HepG2 (cell line): Measurements from ENCODE around the gene TOB2. TPM values are rescaled to one million over a fixed set of nuclear protein-coding genes. Genes with fewer than 3 reads are reported as not detected.
A peak's percentile ranks its signal among the peaks of the same experiment; 100 is the strongest.

Experiments
- ELF1 ChIP-seq: sonication (generic); formaldehyde crosslinking; IDR thresholded peaks from 2 replicates; pipeline ENCODE4 v1.4.0; 2020; ENCODE audit warnings: missing genetic modification reagents
- GFI1 ChIP-seq: sonication (generic); formaldehyde crosslinking; IDR thresholded peaks from 2 replicates; pipeline ENCODE4 v1.5.0; 2020; ENCODE audit warnings: missing genetic modification reagents, mild to moderate bottlenecking, borderline replicate concordance
- HOXD1 ChIP-seq: sonication (generic); formaldehyde crosslinking; IDR thresholded peaks from 2 replicates; pipeline ENCODE4 v1.5.0; 2020; ENCODE audit warnings: missing genetic modification reagents
- MIXL1 ChIP-seq: IDR thresholded peaks from 2 replicates; pipeline ENCODE4 v1.6.1; 2016
- MTERF4 ChIP-seq: sonication (generic); formaldehyde crosslinking; IDR thresholded peaks from 2 replicates; pipeline ENCODE4 v1.8.0; 2023; ENCODE audit warnings: mild to moderate bottlenecking, missing genetic modification reagents
- POLR2A ChIP-seq, 2 experiments: IDR thresholded peaks; 2 replicates each; pipeline ENCODE4 v1.6.1; 2011; ENCODE audit warnings: low read depth in 2 of 2, low read length in 2 of 2, mild to moderate bottlenecking in 1 of 2, moderate library complexity in 1 of 2; ENCODE audit not compliant: insufficient read depth in 1 of 2
- SP140L ChIP-seq: sonication (generic); formaldehyde crosslinking; IDR thresholded peaks from 2 replicates; pipeline ENCODE4 v1.4.0; 2020; ENCODE audit warnings: missing genetic modification reagents, borderline replicate concordance
- THAP9 ChIP-seq: sonication (generic); formaldehyde crosslinking; IDR thresholded peaks from 2 replicates; pipeline ENCODE4; 2020; ENCODE audit warnings: missing genetic modification reagents, mild to moderate bottlenecking, borderline replicate concordance
- ZBTB49 ChIP-seq: sonication (generic); formaldehyde crosslinking; IDR thresholded peaks from 2 replicates; pipeline ENCODE4 v1.4.0; 2020; ENCODE audit warnings: missing genetic modification reagents, borderline replicate concordance
- ZBTB7B ChIP-seq: sonication (generic); formaldehyde crosslinking; IDR thresholded peaks from 2 replicates; pipeline ENCODE4 v1.4.0; 2020; ENCODE audit warnings: missing genetic modification reagents
- ZNF256 ChIP-seq: sonication (generic); formaldehyde crosslinking; conservative IDR thresholded peaks from 2 replicates; pipeline ENCODE4 v1.4.0; 2020; ENCODE audit warnings: missing genetic modification reagents
- ZNF317 ChIP-seq: sonication (generic); formaldehyde crosslinking; IDR thresholded peaks from 2 replicates; pipeline ENCODE4 v1.5.0; 2020; ENCODE audit warnings: mild to moderate bottlenecking, missing genetic modification reagents
- ZNF430 ChIP-seq: sonication (generic); formaldehyde crosslinking; IDR thresholded peaks from 2 replicates; pipeline ENCODE4 v1.9.0; 2021; ENCODE audit warnings: mild to moderate bottlenecking, missing genetic modification reagents
- ZNF558 ChIP-seq: sonication (generic); formaldehyde crosslinking; IDR thresholded peaks from 2 replicates; pipeline ENCODE4 v1.9.0; 2022; ENCODE audit warnings: mild to moderate bottlenecking, missing genetic modification reagents, borderline replicate concordance
- ZNF772 ChIP-seq: sonication (generic); formaldehyde crosslinking; IDR thresholded peaks from 2 replicates; pipeline ENCODE4 v1.5.0; 2020; ENCODE audit warnings: mild to moderate bottlenecking, missing genetic modification reagents
- ZSCAN31 ChIP-seq: sonication (generic); formaldehyde crosslinking; IDR thresholded peaks from 2 replicates; pipeline ENCODE4 v1.5.0; 2020; ENCODE audit warnings: low read depth, mild to moderate bottlenecking, missing genetic modification reagents
- polyA plus RNA-seq, 8 experiments: library from polyadenylated mRNA; depleted of rRNA in 3 of 8; stranded (reverse) in 7 of 8; unstranded in 1 of 8; fragments of >200 nt; fragmentation: Illumina TruSeq in 4 of 8; extraction: Trizol in 4 of 8; gene quantifications; 2 replicates each; pipeline versions ENCODE4 v1.2.1 to v1.2.3, GENCODE V29; 2011 to 2016; ENCODE audit warnings: low read depth in 4 of 8, missing spikeins in 1 of 8, mixed read lengths in 1 of 8; ENCODE audit not compliant: insufficient read depth in 1 of 8
- total RNA-seq, 5 experiments: library from RNA; depleted of rRNA; stranded (reverse); fragments of >200 nt; fragmentation: Illumina TruSeq; extraction: Trizol; gene quantifications; 2 replicates each; pipeline ENCODE4 v1.2.3, GENCODE V29; 2016; ENCODE audit warnings: low read depth in 1 of 5
- TF ChIP-seq, protein P1 (sequence below): sonication (generic); formaldehyde crosslinking; conservative IDR thresholded peaks from 2 replicates; pipeline ENCODE4 v1.8.0; 2022; ENCODE audit warnings: mild to moderate bottlenecking, moderate library complexity, missing genetic modification reagents
- TF ChIP-seq, protein P2 (sequence below): sonication (generic); formaldehyde crosslinking; IDR thresholded peaks from 2 replicates; pipeline ENCODE4 v1.5.0; 2020; ENCODE audit warnings: missing genetic modification reagents

Gene TOB2
- total and polyA plus RNA-seq, 2 of the 13 experiments (the other 11 are each of a cell fraction or from before 2014, with no cell fraction given): 12.2 to 13.7 TPM

GRCh38 chr22:41448189-41448808 is 1.7 kb upstream of the TOB2 start (continued):
- TF ChIP-seq, protein P1, sequence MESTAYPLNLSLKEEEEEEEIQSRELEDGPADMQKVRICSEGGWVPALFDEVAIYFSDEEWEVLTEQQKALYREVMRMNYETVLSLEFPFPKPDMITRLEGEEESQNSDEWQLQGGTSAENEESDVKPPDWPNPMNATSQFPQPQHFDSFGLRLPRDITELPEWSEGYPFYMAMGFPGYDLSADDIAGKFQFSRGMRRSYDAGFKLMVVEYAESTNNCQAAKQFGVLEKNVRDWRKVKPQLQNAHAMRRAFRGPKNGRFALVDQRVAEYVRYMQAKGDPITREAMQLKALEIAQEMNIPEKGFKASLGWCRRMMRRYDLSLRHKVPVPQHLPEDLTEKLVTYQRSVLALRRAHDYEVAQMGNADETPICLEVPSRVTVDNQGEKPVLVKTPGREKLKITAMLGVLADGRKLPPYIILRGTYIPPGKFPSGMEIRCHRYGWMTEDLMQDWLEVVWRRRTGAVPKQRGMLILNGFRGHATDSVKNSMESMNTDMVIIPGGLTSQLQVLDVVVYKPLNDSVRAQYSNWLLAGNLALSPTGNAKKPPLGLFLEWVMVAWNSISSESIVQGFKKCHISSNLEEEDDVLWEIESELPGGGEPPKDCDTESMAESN (CRISPR knock-in tag): peak; percentile 57; the same call in 1 of the 2 replicates
- TF ChIP-seq ZBTB49: no peak
- TF ChIP-seq ZNF430 (CRISPR knock-in tag): 0 out of 2 replicates have a peak, but pooled peaks have one; percentile 32
- 0 out of 2 replicates have a peak, but pooled peaks have one; percentile 48 for TF ChIP-seq MIXL1 (CRISPR knock-in tag)
- peak; percentile 98 for TF ChIP-seq ZNF317 (CRISPR knock-in tag)
- no peak; the same call in 1 of the 2 replicates for TF ChIP-seq MTERF4 (CRISPR knock-in tag)
- peak; percentile 76; the same call in 1 of the 2 replicates for TF ChIP-seq ZSCAN31 (CRISPR knock-in tag)
- peak; percentile 45; the same call in 1 of the 2 replicates for TF ChIP-seq ELF1 (CRISPR knock-in tag)
- TF ChIP-seq HOXD1 (CRISPR knock-in tag): no peak
- peak; percentile 76; the same call in 1 of the 2 replicates for TF ChIP-seq THAP9 (CRISPR knock-in tag)
- no peak for TF ChIP-seq ZNF558
- TF ChIP-seq SP140L (CRISPR knock-in tag): no peak
- TF ChIP-seq POLR2A (IDR thresholded peaks at IDR 0.05; ENCODE audit: insufficient read depth in 1 of 2, low read depth in 2 of 2, low read length in 2 of 2): peak; percentile 92 to 93
- no peak for TF ChIP-seq ZNF256 (CRISPR knock-in tag)
- TF ChIP-seq ZBTB7B (CRISPR knock-in tag): peak; percentile 60; the same call in 1 of the 2 replicates
- TF ChIP-seq ZNF772 (CRISPR knock-in tag): no peak; the same call in none of the 2 replicates
- TF ChIP-seq, protein P2, sequence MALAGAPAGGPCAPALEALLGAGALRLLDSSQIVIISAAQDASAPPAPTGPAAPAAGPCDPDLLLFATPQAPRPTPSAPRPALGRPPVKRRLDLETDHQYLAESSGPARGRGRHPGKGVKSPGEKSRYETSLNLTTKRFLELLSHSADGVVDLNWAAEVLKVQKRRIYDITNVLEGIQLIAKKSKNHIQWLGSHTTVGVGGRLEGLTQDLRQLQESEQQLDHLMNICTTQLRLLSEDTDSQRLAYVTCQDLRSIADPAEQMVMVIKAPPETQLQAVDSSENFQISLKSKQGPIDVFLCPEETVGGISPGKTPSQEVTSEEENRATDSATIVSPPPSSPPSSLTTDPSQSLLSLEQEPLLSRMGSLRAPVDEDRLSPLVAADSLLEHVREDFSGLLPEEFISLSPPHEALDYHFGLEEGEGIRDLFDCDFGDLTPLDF (CRISPR knock-in tag): peak; percentile 65; the same call in 1 of the 2 replicates
- no peak for TF ChIP-seq GFI1
